ENCODE measurements around the gene DAAM1. TPM values are rescaled to one million over a fixed set of nuclear protein-coding genes. Genes with fewer than 3 reads are reported as not detected.

DAAM1 gene
- polyA plus RNA-seq, 2 of the 4 experiments (the other 2 are of a cell fraction): 6.8 to 10.8 TPM

GRCh38 chr14:59187802-59188460 lies 536 bp upstream of the DAAM1 start:
- Histone ChIP-seq H3K27ac (peak overlapping the region; percentile 63 to 78), H3K4me3 (peak overlapping the region; percentile 81), H3K9me3 (no peaks in the 10 kb centered on the region), H3K4me2 (peak overlapping the region; percentile 82), H3K4me1 (peaks cover 7% of the 10 kb centered on the region; the same call in 2 of the 3 replicates)
- POLR2A ChIA-PET: interaction anchor here (0.6 to 1.1 kb wide), 3 partner anchors 13 to 296 kb away, joined by 4 to 6 read pairs (median 4); partner anchors contain the start of genes JKAMP and L3HYPDH
- WGBS (ENCODE audit: missing lambda C conversion rate): under 1% methylated on average over 39 of the region's 43 CpGs
- ATAC-seq: peak; percentile 35 to 40
- peak; percentile 6 to 10 for DNase-seq (ENCODE audit: low read depth in 1 of 2, low spot score in 1 of 2)
- TF ChIP-seq POLR2A (IDR thresholded peaks at IDR 0.05; ENCODE audit: low read length) (peak; percentile 39), EP300 (IDR thresholded peaks at IDR 0.05) (no peak), RCOR1 (IDR thresholded peaks at IDR 0.05; ENCODE audit: low read depth, low read length) (no peak), HMGXB4 (CRISPR knock-in tag; IDR thresholded peaks at IDR 0.05; ENCODE audit: borderline replicate concordance) (no peak), MAX (IDR thresholded peaks at IDR 0.05) (0 out of 2 replicates have a peak, but pooled peaks have one; percentile 15), RNF2 (IDR thresholded peaks at IDR 0.05; ENCODE audit: borderline replicate concordance, low read depth) (peak; percentile 49; the same call in 1 of the 2 replicates), E2F6 (IDR thresholded peaks at IDR 0.05; ENCODE audit: borderline replicate concordance, low read depth) (0 out of 2 replicates have a peak, but pooled peaks have one; percentile 22)
- FAIRE-seq: no peak
- CTCF ChIA-PET: interaction anchor here (1.5 kb wide), 1 partner anchor 59 kb away, joined by 5 read pairs; no protein-coding TSS in a partner anchor

GRCh38 chr14:59189091-59189785 lies 771 bp downstream of the DAAM1 start:
- CTCF ChIA-PET: interaction anchor here (0.5 to 1.6 kb wide), 7 partner anchors 13 to 155 kb away, joined by 3 to 5 read pairs (median 3); no protein-coding TSS in a partner anchor

GRCh38 chr14:59189786-59190368 lies 1.4 kb downstream of the DAAM1 start:
- CTCF ChIA-PET: interaction anchor here (0.7 to 1.7 kb wide), 8 partner anchors 20 to 490 kb away, joined by 3 to 5 read pairs (median 4); no protein-coding TSS in a partner anchor
- POLR2A ChIA-PET: interaction anchor here (1.2 kb wide), 1 partner anchor 85 kb away, joined by 4 read pairs; no protein-coding TSS in a partner anchor
- WGBS (ENCODE audit: missing lambda C conversion rate): 9% methylated on average over 25 of the region's 25 CpGs
- H3K9me3 ChIP-seq: no peaks in the 10 kb centered on the region
- ATAC-seq: peak; percentile 63 to 74
- FAIRE-seq: no peak
- peak overlapping the region; percentile 31 to 85; a peak in 4 of 6 replicates for H3K27ac ChIP-seq
- H3K4me2 ChIP-seq: peak overlapping the region; percentile 98
- H3K4me3 ChIP-seq: peak overlapping the region; percentile 81
- H3K4me1 ChIP-seq: peaks cover 7% of the 10 kb centered on the region; the same call in 2 of the 3 replicates
- DNase-seq (ENCODE audit: low read depth in 1 of 2, low spot score in 1 of 2): peak; percentile 84 to 90
- TF ChIP-seq RAD21 (conservative IDR thresholded peaks at IDR 0.05 in 1 of 2, IDR thresholded peaks at IDR 0.05 in 1 of 2) (no peak), MAX (IDR thresholded peaks at IDR 0.05) (no peak), RCOR1 (IDR thresholded peaks at IDR 0.05; ENCODE audit: low read depth, low read length) (no peak), TP53 (CRISPR knock-in tag; IDR thresholded peaks at IDR 0.05) (no peak), KDM1A (IDR thresholded peaks at IDR 0.05; ENCODE audit: low read depth) (no peak), BHLHE40 (IDR thresholded peaks at IDR 0.05; ENCODE audit: low read depth, low read length) (no peak), JUNB (IDR thresholded peaks at IDR 0.05) (no peak)

More at GRCh38 chr14:59189091-59189785, 771 bp downstream of the DAAM1 start:
- WGBS (ENCODE audit: missing lambda C conversion rate): 1% methylated on average over 22 of the region's 51 CpGs
- ATAC-seq: peak; percentile 48 to 55
- H3K27ac ChIP-seq: peak overlapping the region; percentile 80 to 85
- POLR2A ChIA-PET: interaction anchor here (0.5 to 1.2 kb wide), 3 partner anchors 62 to 140 kb away, joined by 3 to 4 read pairs (median 4); no protein-coding TSS in a partner anchor
- FAIRE-seq: no peak
- H3K4me2 ChIP-seq: peak overlapping the region; percentile 98
- H3K4me3 ChIP-seq: peak overlapping the region; percentile 81
- H3K4me1 ChIP-seq: peaks cover 7% of the 10 kb centered on the region; the same call in 2 of the 3 replicates
- peak; percentile 1 to 6 for DNase-seq (ENCODE audit: low read depth in 1 of 2, low spot score in 1 of 2)
- H3K9me3 ChIP-seq: no peaks in the 10 kb centered on the region
- TF ChIP-seq PHF8 (IDR thresholded peaks at IDR 0.05; ENCODE audit: borderline replicate concordance, low read depth) (no peak), HOXA7 (CRISPR knock-in tag; IDR thresholded peaks at IDR 0.05) (no peak), HOXB13 (CRISPR knock-in tag; IDR thresholded peaks at IDR 0.05; ENCODE audit: low read depth) (no peak), ZFP36 (IDR thresholded peaks at IDR 0.05; ENCODE audit: borderline replicate concordance, partially characterized antibody) (no peak), E2F6 (IDR thresholded peaks at IDR 0.05; ENCODE audit: borderline replicate concordance, low read depth) (0 out of 2 replicates have a peak, but pooled peaks have one; percentile 15)

Data from A549 (cell line).